Hepatocyte (in vitro differentiated cells): ENCODE measurements around the gene ABCB11. TPM values are rescaled to one million over a fixed set of nuclear protein-coding genes. Genes with fewer than 3 reads are reported as not detected.

Experiments used
- DNase-seq: peaks from one replicate; pipeline ENCODE4 v3.0.0-alpha.2; 2016; ENCODE audit warnings: low spot score
- H2AFZ ChIP-seq: fragments of 200-600 bp; sonication (generic); 2 replicates; pipeline ENCODE4 v1.6.0; 2016; ENCODE audit warnings: antibody characterized with exemption, mild to moderate bottlenecking
- H3K27ac ChIP-seq: fragments of 200-600 bp; sonication (generic); 2 replicates; pipeline ENCODE4 v1.5.1; 2016; ENCODE audit warnings: mild to moderate bottlenecking
- H3K27me3 ChIP-seq: fragments of 200-600 bp; sonication (generic); 2 replicates; pipeline ENCODE4 v1.6.1; 2016
- H3K36me3 ChIP-seq: fragments of 200-600 bp; sonication (generic); replicated peaks from 2 replicates; pipeline ENCODE4 v1.5.1; 2016; ENCODE audit warnings: low read depth; ENCODE audit not compliant: insufficient read depth
- H3K4me1 ChIP-seq: fragments of 200-600 bp; sonication (generic); 2 replicates; pipeline ENCODE4 v1.5.1; 2016; ENCODE audit warnings: mild to moderate bottlenecking, moderate library complexity; ENCODE audit not compliant: insufficient read depth
- H3K4me2 ChIP-seq: fragments of 200-600 bp; sonication (generic); 2 replicates; pipeline ENCODE4 v1.6.0; 2016
- H3K4me3 ChIP-seq: fragments of 200-600 bp; sonication (generic); 2 replicates; pipeline ENCODE4 v1.5.1; 2016; ENCODE audit warnings: mild to moderate bottlenecking
- H3K79me2 ChIP-seq: fragments of 200-600 bp; sonication (generic); 2 replicates; pipeline ENCODE4 v1.6.0; 2017; ENCODE audit warnings: mild to moderate bottlenecking
- H3K9me2 ChIP-seq: fragments of 200-600 bp; sonication (generic); replicated peaks from 2 replicates; pipeline ENCODE4 v1.6.0; 2017; ENCODE audit warnings: mild to moderate bottlenecking; ENCODE audit not compliant: insufficient read depth
- H3K9me3 ChIP-seq: fragments of 200-600 bp; sonication (generic); 2 replicates; pipeline ENCODE4 v1.5.1; 2016; ENCODE audit warnings: low read depth, mild to moderate bottlenecking
- H4K20me1 ChIP-seq: fragments of 200-600 bp; sonication (generic); 2 replicates; pipeline ENCODE4 v1.6.0; 2016; ENCODE audit warnings: mild to moderate bottlenecking; ENCODE audit not compliant: insufficient read depth, poor library complexity, severe bottlenecking
- EZH2 ChIP-seq: fragments of 200-600 bp; sonication (generic); IDR thresholded peaks from 2 replicates; pipeline ENCODE4 v1.6.1; 2016; ENCODE audit warnings: antibody characterized with exemption, mild to moderate bottlenecking, borderline replicate concordance
- EZH2phosphoT487 ChIP-seq: fragments of 200-600 bp; sonication (generic); IDR thresholded peaks from one replicate; pipeline ENCODE4 v1.6.1; 2018; ENCODE audit warnings: antibody characterized with exemption, mild to moderate bottlenecking, low read depth, moderate library complexity; ENCODE audit not compliant: unreplicated experiment, severe bottlenecking
- WGBS: methylation state at CpG from one replicate; pipeline ENCODE4 v1.1.6; 2016; ENCODE audit warnings: low lambda C conversion rate; ENCODE audit errors: missing lambda C conversion rate; 5-methylcytosine and 5-hydroxymethylcytosine counted together
- polyA plus RNA-seq: library from polyadenylated mRNA; unstranded; fragments of >200 nt; fragmentation: Nextera tagmentation; extraction: Ambion mirVana; gene quantifications from 2 replicates; pipeline ENCODE4 v1.2.1, GENCODE V29; 2016
- total RNA-seq: library from RNA; depleted of rRNA; stranded (reverse); fragments of >200 nt; gene quantifications from 2 replicates; pipeline ENCODE4 v1.2.3, GENCODE V29; 2014
- TF ChIP-seq, protein P1 (sequence below): fragments of 200-600 bp; sonication (generic); IDR thresholded peaks from 2 replicates; pipeline ENCODE4 v1.5.1; 2016; ENCODE audit warnings: antibody characterized with exemption, mild to moderate bottlenecking; ENCODE audit not compliant: poor library complexity

Gene ABCB11
- total and polyA plus RNA-seq, 2 experiments from 2014 or later = 2.0 to 9.2 TPM

DNA sequence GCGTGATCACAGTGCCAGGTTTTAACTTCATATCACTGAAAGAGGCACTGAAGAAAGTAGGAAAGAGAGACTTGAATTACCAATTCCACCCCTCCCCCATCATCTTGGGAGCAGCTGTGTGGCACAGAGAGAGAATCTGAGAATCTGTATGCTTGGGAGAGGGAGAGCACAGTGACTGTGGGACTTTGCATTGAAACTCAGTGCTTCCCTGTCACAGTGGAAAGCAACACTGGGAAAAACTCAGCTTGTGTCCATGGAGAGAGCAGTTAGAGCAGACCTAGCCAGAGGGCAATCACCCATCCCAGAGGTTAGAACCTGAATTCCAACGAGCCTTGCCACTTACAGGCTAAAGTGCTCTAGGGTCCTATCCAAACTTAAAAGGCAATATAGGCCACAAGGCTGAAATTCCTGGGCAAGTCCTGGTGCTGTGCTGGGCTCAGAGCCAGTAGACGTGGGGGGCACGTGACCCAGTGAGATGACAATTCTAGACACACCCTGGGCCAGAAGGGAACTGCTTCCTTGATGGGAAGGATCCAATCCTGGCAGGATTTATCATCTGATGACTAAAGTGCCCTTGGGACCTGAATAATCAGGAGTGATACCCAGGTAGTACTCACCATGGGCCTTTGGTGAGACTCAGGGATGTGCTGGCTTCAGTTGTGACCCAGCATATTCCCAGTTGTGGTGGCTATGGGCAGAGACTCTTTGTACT, 15.5 kb upstream of the ABCB11 start:
- no peaks in the 10 kb centered on the region for H3K9me3 ChIP-seq
- DNase-seq = no peak
- TF ChIP-seq, protein P1, sequence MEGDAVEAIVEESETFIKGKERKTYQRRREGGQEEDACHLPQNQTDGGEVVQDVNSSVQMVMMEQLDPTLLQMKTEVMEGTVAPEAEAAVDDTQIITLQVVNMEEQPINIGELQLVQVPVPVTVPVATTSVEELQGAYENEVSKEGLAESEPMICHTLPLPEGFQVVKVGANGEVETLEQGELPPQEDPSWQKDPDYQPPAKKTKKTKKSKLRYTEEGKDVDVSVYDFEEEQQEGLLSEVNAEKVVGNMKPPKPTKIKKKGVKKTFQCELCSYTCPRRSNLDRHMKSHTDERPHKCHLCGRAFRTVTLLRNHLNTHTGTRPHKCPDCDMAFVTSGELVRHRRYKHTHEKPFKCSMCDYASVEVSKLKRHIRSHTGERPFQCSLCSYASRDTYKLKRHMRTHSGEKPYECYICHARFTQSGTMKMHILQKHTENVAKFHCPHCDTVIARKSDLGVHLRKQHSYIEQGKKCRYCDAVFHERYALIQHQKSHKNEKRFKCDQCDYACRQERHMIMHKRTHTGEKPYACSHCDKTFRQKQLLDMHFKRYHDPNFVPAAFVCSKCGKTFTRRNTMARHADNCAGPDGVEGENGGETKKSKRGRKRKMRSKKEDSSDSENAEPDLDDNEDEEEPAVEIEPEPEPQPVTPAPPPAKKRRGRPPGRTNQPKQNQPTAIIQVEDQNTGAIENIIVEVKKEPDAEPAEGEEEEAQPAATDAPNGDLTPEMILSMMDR = no peak
- TF ChIP-seq EZH2phosphoT487 = no peak
- TF ChIP-seq EZH2 = no peak
- H3K4me2 ChIP-seq = no peak overlapping the region
- no peak overlapping the region for H2AFZ ChIP-seq
- no peak overlapping the region for H3K4me3 ChIP-seq
- no peaks in the 10 kb centered on the region for H4K20me1 ChIP-seq
- no peaks in the 10 kb centered on the region for H3K27me3 ChIP-seq
- WGBS = 88% methylated on average over 4 of the region's 4 CpGs
- H3K79me2 ChIP-seq = no peaks in the 10 kb centered on the region
- H3K36me3 ChIP-seq = no peaks in the 10 kb centered on the region
- no peaks in the 10 kb centered on the region for H3K4me1 ChIP-seq
- H3K9me2 ChIP-seq = no peaks in the 10 kb centered on the region
- H3K27ac ChIP-seq = no peak overlapping the region

DNA sequence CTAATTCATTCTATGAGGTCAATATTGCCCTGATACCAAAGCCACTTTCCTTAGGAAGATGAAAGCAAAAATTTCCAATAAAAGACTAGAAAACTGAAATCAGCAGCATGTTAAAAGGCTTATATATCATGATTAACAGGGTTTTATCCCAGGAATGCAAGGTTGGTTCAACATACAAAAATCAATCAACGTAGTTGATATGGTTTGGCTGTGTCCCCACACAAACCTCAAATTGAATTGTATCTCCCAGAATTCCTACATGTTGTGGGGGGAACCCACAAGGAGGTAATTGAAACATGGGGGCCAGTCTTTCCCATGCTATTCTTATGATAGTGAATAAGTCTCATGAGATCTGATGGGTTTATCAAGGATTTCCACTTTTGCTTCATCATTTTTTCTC, 11.7 kb upstream of the ABCB11 start:
- 92% methylated on average over 1 of the region's 1 CpG for WGBS
- H3K4me2 ChIP-seq = no peak overlapping the region
- no peaks in the 10 kb centered on the region for H3K4me1 ChIP-seq
- no peaks in the 10 kb centered on the region for H3K9me3 ChIP-seq
- no peak overlapping the region for H2AFZ ChIP-seq
- H3K4me3 ChIP-seq = no peak overlapping the region
- H3K9me2 ChIP-seq = no peaks in the 10 kb centered on the region
- no peaks in the 10 kb centered on the region for H3K27me3 ChIP-seq
- no peaks in the 10 kb centered on the region for H3K36me3 ChIP-seq
- TF ChIP-seq, protein P1 = no peak
- TF ChIP-seq EZH2phosphoT487 = no peak
- no peak for TF ChIP-seq EZH2
- DNase-seq = no peak
- H3K27ac ChIP-seq = no peak overlapping the region
- H3K79me2 ChIP-seq = no peaks in the 10 kb centered on the region
- no peaks in the 10 kb centered on the region for H4K20me1 ChIP-seq

DNA sequence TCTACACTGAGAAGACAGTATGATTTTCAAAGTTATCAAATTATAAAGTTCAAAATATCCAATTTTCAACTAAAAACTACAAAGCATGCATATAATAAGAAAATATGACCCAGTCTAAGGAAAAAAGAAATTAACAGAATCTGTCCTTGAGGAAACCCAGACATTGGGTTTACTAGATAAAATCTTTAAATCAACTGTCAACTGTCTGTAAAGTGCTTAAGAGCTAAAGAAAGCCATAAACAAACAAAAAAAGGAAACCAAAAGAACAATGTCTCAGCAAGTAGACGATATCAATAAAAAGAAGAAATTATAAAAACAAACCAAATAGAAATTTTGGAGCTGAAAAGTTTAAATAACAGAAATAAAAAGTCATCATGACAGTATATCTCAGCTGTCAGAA, 10.5 kb upstream of the ABCB11 start:
- Histone ChIP-seq H3K79me2 (no peaks in the 10 kb centered on the region), H3K27me3 (no peaks in the 10 kb centered on the region), H3K4me2 (no peak overlapping the region), H3K27ac (no peak overlapping the region), H3K9me3 (no peaks in the 10 kb centered on the region), H4K20me1 (no peaks in the 10 kb centered on the region), H3K36me3 (no peaks in the 10 kb centered on the region), H3K4me1 (no peaks in the 10 kb centered on the region), H3K4me3 (no peak overlapping the region), H2AFZ (no peak overlapping the region), H3K9me2 (no peaks in the 10 kb centered on the region)
- TF ChIP-seq, protein P1 = no peak
- no peak for TF ChIP-seq EZH2phosphoT487
- no peak for TF ChIP-seq EZH2
- DNase-seq = no peak
- 27% methylated on average over 1 of the region's 1 CpG for WGBS
